Medulla oblongata (tissue), 1 donor: Measurements from ENCODE around the gene DMPK.
"Not testable (repeated sequence)": the region's sequence is repeated elsewhere in the genome, so short reads cannot be mapped to it uniquely, and the experiment has no call there.

ENCODE experiments used
- DNase-seq: peaks from one replicate; pipeline ENCODE4 v3.0.0-alpha.2; 2015; ENCODE audit errors: extremely low spot score

The DMPK gene

GRCh38 chr19:45745606-45746005, 36.7 kb downstream of the DMPK start:
- DNase-seq: no peak

GRCh38 chr19:45742969-45743368, 39.3 kb downstream of the DMPK start:
- DNase-seq: no peak

GRCh38 chr19:45739498-45740439, 42.5 kb downstream of the DMPK start:
- DNase-seq: no peak

DNA sequence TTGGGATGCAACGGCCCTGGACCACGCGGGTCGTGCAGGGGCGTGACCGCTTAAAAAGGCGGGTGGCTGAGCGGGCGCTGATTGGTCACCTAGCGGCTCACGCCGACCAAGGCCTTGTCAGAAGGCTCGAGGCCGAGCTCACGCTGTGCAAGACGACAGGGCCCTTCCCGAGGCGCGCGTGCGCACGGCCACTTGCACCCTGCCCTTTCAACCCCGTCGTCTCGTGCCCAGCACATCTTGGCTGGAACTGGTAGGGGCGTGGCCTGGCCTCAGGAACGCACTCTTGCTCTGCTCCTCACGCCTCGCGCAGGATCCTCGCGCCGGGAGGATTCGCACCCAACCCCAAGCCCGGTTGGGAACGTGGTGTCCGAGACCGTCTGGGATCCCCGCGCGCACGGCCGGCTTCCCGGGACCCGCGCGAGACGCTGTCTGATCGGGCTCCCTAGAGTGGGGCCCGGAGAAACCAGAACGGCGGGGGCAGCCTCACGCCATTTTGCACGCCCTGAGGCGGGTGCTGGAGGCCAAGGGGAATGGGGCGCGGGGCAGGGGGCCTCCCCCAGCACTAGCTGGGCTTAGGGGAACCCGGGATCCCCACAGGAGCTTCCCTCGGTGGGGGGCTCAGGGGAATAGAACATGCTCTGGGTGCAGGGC, 49.0 kb downstream of the DMPK start, which contains the start of gene MEIOSIN:
Gene MEIOSIN, plus strand, starts transcription at position 280 of the 651 bp plus-strand sequence. CDS start 1,938 bp downstream, outside the sequence.
- no peak for DNase-seq

- peak; percentile 99 for DNase-seq
Measured at GRCh38 chr19:45730368-45731288, 51.7 kb downstream of the DMPK start, which contains the start of gene FBXO46. FBXO46 (minus strand) TSS chr19:45730896; CDS start chr19:45713495, 17,401 bp downstream.

DNA sequence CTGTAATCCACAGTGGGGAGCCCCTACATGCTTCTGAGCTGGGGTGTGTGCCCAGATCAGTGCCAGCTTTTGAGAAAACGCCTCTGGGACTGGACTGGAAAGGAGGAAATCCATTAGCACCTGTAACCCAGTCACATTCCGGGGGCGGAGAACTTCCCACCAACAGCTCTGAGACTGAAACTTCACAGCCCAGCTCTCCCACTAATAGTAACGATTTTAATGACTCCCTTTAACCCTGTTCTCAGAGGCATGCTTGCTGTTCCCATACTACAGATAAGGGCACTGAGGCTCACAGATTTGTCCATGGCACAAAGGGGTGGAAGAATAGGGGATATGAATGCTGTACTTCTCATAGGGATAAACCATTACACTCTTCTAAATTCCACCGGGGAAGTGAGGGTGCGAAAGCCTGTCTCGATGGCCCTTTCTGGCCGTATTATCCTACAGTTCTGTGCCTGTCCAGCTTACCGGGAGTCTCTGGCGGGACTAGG, 52.4 kb downstream of the DMPK start:
- DNase-seq: no peak

DNA sequence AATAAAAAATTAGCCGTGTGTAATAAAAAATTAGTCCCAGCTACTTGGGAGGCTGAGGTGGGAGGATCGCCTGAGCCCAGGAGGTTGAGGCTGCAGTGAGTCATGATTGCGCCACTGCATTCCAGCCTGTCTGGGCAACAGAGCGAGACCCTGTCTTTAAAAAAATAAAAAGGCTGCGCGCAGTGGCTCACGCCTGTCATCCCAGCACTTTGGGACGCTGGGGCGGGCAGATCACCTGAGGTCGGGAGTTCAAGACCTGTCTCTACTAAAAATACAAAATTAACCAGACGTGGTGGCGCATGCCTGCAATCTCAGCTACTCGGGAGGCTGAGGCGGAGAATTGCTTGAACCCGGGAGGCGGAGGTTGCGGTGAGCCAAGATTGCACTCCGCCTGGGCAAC, 53.6 kb downstream of the DMPK start:
- DNase-seq: not testable (repeated sequence)

DNA sequence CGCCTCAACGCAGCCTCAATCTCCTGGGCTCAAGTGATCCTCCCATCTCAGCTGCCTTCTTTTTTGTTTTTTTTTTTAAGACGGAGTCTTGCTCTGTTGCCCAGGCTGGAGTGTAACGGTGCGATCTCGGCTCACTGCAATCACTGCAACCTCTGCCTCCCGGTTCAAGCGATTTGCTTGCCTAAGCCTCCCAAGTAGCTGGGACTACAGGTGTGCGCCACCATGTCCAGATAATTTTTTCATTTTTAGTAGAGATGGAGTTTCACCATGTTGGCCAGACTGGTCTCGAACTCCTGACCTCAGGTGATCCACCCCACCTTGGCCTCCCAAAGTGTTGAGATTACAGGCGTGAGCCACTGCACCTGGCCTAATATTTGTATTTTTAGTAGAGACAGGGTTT, 62.2 kb downstream of the DMPK start:
- DNase-seq: not testable (repeated sequence)
